Measurements from ENCODE around the gene BMPR1B. TPM values are rescaled to one million over a fixed set of nuclear protein-coding genes. Genes with fewer than 3 reads are reported as not detected.

The BMPR1B gene
- total and polyA plus RNA-seq, 9 of the 15 experiments (the other 6 are each of a cell fraction or from before 2014, with no cell fraction given), result 0.01 TPM; not detected in 8

GRCh38 chr4:94939791-94940519, 182.2 kb downstream of the BMPR1B start:
- Histone ChIP-seq H3K27me3 (ENCODE audit: control insufficient read depth in 2 of 2, insufficient read depth in 2 of 2, low read length in 2 of 2) (no peaks in the 10 kb centered on the region), H4K20me1 (replicated peaks; ENCODE audit: control insufficient read depth, insufficient read depth, low read length) (no peaks in the 10 kb centered on the region), H3K4me3 (no peak overlapping the region), H3K36me3 (ENCODE audit: control insufficient read depth, insufficient read depth, low read length) (no peaks in the 10 kb centered on the region), H3K9ac (ENCODE audit: insufficient read depth in 1 of 2, low read depth in 2 of 2, low read length in 2 of 2) (no peak overlapping the region), H3K9me1 (ENCODE audit: control insufficient read depth, insufficient read depth, low read length) (no peaks in the 10 kb centered on the region), H3K27ac (ENCODE audit: extremely low read depth, low read depth, low read length) (no peak overlapping the region), H2AFZ (ENCODE audit: low read depth, low read length) (no peak overlapping the region), H3K4me2 (ENCODE audit: insufficient read depth, low read length) (no peak overlapping the region), H3K79me2 (ENCODE audit: control insufficient read depth, insufficient read depth, low read length) (no peaks in the 10 kb centered on the region), H3K4me1 (replicated peaks in 1 of 2; ENCODE audit: control insufficient read depth in 2 of 2, insufficient read depth in 2 of 2, low read length in 2 of 2) (no peaks in the 10 kb centered on the region), H3K9me3 (replicated peaks; ENCODE audit: control insufficient read depth, insufficient read depth, low read depth, low read length) (no peaks in the 10 kb centered on the region)
- DNase-seq (ENCODE audit: extremely low read depth in 1 of 4, low spot score in 3 of 4) (no peak), FAIRE-seq (no peak), ATAC-seq (no peak)
- ChIA-PET POLR2A (no interaction called here), CTCF (ENCODE audit: low intra/inter-chr PET ratio) (no interaction called here)
- intact Hi-C loops (cut with micrococcal nuclease) (no loop called here), in situ Hi-C loops (cut with MboI) (no loop called here)
- BruUV-seq (replicated peaks), result no TSS peak
- WGBS (ENCODE audit: insufficient coverage, low coverage, missing lambda C conversion rate), result 0% methylated on average over 2 of the region's 2 CpGs
- TF ChIP-seq ELF1 (tag; IDR thresholded peaks at IDR 0.05), result no peak
- no peak for TF ChIP-seq ETS2 (tag; IDR thresholded peaks at IDR 0.05; ENCODE audit: borderline replicate concordance, poor library complexity, severe bottlenecking)
- TF ChIP-seq, protein P1, sequence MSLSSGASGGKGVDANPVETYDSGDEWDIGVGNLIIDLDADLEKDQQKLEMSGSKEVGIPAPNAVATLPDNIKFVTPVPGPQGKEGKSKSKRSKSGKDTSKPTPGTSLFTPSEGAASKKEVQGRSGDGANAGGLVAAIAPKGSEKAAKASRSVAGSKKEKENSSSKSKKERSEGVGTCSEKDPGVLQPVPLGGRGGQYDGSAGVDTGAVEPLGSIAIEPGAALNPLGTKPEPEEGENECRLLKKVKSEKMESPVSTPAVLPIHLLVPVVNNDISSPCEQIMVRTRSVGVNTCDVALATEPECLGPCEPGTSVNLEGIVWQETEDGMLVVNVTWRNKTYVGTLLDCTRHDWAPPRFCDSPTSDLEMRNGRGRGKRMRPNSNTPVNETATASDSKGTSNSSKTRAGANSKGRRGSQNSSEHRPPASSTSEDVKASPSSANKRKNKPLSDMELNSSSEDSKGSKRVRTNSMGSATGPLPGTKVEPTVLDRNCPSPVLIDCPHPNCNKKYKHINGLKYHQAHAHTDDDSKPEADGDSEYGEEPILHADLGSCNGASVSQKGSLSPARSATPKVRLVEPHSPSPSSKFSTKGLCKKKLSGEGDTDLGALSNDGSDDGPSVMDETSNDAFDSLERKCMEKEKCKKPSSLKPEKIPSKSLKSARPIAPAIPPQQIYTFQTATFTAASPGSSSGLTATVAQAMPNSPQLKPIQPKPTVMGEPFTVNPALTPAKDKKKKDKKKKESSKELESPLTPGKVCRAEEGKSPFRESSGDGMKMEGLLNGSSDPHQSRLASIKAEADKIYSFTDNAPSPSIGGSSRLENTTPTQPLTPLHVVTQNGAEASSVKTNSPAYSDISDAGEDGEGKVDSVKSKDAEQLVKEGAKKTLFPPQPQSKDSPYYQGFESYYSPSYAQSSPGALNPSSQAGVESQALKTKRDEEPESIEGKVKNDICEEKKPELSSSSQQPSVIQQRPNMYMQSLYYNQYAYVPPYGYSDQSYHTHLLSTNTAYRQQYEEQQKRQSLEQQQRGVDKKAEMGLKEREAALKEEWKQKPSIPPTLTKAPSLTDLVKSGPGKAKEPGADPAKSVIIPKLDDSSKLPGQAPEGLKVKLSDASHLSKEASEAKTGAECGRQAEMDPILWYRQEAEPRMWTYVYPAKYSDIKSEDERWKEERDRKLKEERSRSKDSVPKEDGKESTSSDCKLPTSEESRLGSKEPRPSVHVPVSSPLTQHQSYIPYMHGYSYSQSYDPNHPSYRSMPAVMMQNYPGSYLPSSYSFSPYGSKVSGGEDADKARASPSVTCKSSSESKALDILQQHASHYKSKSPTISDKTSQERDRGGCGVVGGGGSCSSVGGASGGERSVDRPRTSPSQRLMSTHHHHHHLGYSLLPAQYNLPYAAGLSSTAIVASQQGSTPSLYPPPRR (CRISPR knock-in tag; IDR thresholded peaks at IDR 0.05; ENCODE audit: borderline replicate concordance), result no peak
- TF ChIP-seq, protein P2, sequence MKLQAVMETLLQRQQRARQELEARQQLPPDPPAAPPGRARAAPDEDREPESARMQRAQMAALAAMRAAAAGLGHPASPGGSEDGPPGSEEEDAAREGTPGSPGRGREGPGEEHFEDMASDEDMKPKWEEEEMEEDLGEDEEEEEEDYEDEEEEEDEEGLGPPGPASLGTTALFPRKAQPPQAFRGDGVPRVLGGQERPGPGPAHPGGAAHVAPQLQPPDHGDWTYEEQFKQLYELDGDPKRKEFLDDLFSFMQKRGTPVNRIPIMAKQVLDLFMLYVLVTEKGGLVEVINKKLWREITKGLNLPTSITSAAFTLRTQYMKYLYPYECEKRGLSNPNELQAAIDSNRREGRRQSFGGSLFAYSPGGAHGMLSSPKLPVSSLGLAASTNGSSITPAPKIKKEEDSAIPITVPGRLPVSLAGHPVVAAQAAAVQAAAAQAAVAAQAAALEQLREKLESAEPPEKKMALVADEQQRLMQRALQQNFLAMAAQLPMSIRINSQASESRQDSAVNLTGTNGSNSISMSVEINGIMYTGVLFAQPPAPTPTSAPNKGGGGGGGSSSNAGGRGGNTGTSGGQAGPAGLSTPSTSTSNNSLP (IDR thresholded peaks at IDR 0.05; ENCODE audit: borderline replicate concordance, low read depth, low read length), result no peak
- no peak for TF ChIP-seq ZNF324 (CRISPR knock-in tag; IDR thresholded peaks at IDR 0.05)
